ENCODE results near the gene PLXNA2. TPM values are rescaled to one million over a fixed set of nuclear protein-coding genes. Genes with fewer than 3 reads are reported as not detected.

PLXNA2 gene
- total and polyA plus RNA-seq, 7 donors: 4.4 to 33.6 (median 20.8) TPM

DNA sequence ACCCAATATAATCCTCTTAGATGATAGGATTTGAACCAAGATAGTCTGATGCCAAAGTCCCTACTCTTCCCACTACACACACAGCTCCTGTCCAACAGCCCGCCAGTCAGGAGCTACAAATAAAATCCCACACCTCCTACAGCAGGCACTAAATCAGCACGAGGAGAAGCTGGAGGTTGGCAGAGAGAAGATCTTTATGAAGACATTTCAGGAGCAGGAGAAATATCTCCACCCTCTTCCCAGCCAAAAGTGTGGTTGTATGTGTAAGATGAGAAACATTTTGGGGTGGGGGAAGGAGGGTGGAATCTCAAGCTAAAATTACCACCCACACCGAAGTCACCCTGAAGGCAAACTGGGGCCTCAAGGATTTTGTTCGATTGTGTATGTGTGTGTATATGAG, 54.5 kb downstream of the PLXNA2 start:
- no peaks in the 10 kb centered on the region for H3K9me3 ChIP-seq
- TF ChIP-seq, protein P1, sequence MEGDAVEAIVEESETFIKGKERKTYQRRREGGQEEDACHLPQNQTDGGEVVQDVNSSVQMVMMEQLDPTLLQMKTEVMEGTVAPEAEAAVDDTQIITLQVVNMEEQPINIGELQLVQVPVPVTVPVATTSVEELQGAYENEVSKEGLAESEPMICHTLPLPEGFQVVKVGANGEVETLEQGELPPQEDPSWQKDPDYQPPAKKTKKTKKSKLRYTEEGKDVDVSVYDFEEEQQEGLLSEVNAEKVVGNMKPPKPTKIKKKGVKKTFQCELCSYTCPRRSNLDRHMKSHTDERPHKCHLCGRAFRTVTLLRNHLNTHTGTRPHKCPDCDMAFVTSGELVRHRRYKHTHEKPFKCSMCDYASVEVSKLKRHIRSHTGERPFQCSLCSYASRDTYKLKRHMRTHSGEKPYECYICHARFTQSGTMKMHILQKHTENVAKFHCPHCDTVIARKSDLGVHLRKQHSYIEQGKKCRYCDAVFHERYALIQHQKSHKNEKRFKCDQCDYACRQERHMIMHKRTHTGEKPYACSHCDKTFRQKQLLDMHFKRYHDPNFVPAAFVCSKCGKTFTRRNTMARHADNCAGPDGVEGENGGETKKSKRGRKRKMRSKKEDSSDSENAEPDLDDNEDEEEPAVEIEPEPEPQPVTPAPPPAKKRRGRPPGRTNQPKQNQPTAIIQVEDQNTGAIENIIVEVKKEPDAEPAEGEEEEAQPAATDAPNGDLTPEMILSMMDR (IDR thresholded peaks at IDR 0.05): no peak
- H3K36me3 ChIP-seq (ENCODE audit: insufficient read depth in 1 of 2, low read depth in 1 of 2): no peaks in the 10 kb centered on the region
- H3K27me3 ChIP-seq (ENCODE audit: insufficient read depth in 3 of 3, low read length in 2 of 3): no peaks in the 10 kb centered on the region
- no peak for DNase-seq
- intact Hi-C loops (cut with DNase I): no loop called here
- H3K4me1 ChIP-seq: peaks cover 37% of the 10 kb centered on the region
- no peak overlapping the region for H3K4me3 ChIP-seq
- peak overlapping the region; percentile 38 for H3K27ac ChIP-seq
- peak; percentile 14 to 27 (median 26) for ATAC-seq
- WGBS, 3 donors: 37 to 55% (median 44%) methylated on average over 4 of the region's 4 CpGs

DNA sequence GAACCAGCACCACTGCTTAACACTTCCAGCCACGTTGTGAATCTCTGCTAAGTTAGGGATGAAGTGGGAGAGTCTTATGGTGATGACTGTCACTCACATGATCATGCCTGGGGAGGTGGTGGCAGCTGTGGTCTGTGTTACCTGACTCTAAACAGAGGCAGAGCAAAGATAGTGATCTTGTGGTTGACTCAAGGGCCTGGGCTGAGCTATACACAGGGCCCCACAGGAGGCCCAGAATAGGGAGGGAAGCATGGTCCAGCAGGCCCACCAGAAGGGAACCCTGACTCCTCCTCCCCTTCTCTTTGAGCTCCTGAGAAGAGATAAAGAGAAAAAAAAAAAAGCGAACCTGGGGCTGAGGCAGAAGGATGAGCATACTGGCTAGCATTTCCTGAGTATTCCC, 55.0 kb downstream of the PLXNA2 start:
- TF ChIP-seq, protein P1 (IDR thresholded peaks at IDR 0.05): no peak
- intact Hi-C loops (cut with DNase I): no loop called here
- peak overlapping the region; percentile 38 for H3K27ac ChIP-seq

DNA sequence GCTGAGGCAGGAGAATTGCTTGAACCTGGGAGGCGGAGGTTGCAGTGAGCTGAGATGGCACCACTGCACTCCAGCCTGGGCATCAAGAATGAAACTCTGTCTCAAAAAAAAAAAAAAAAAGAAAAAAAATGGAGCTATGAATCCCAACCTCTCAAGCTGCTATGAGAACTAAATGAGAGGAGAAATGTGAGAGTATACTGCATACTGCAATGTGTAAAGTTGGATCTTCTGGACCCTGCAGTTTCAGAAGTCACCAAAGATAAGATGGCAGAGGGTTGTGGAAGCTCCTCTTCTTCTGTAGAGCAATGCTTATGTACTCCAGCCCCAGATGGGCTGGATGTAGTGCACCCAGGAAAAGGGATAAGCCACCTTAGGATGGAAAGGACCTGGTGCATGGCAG, 55.6 kb downstream of the PLXNA2 start:
- TF ChIP-seq, protein P1 (IDR thresholded peaks at IDR 0.05): no peak
- DNase-seq (no peak), ATAC-seq (no peak)
- H3K9me3 ChIP-seq: no peaks in the 10 kb centered on the region
- 90 to 100% (median 100%) methylated on average over 1 of the region's 1 CpG for WGBS, 3 donors
- intact Hi-C loops (cut with DNase I): no loop called here
- peak overlapping the region; percentile 38 for H3K27ac ChIP-seq
- H3K27me3 ChIP-seq (ENCODE audit: insufficient read depth in 3 of 3, low read length in 2 of 3): no peaks in the 10 kb centered on the region
- H3K4me3 ChIP-seq: no peak overlapping the region
- H3K36me3 ChIP-seq (ENCODE audit: insufficient read depth in 1 of 2, low read depth in 1 of 2): no peaks in the 10 kb centered on the region
- H3K4me1 ChIP-seq: peaks cover 47% of the 10 kb centered on the region

More for the DNA sequence above, 55.0 kb downstream of the PLXNA2 start:
- Histone ChIP-seq H3K9me3 (no peaks in the 10 kb centered on the region), H3K27me3 (ENCODE audit: insufficient read depth in 3 of 3, low read length in 2 of 3) (no peaks in the 10 kb centered on the region), H3K4me1 (peaks cover 42% of the 10 kb centered on the region), H3K36me3 (ENCODE audit: insufficient read depth in 1 of 2, low read depth in 1 of 2) (no peaks in the 10 kb centered on the region), H3K4me3 (no peak overlapping the region)
- DNase-seq (no peak), ATAC-seq (peak; percentile 20 to 74 (median 36))
- 65 to 71% (median 66%) methylated on average over 2 of the region's 2 CpGs for WGBS, 3 donors

DNA sequence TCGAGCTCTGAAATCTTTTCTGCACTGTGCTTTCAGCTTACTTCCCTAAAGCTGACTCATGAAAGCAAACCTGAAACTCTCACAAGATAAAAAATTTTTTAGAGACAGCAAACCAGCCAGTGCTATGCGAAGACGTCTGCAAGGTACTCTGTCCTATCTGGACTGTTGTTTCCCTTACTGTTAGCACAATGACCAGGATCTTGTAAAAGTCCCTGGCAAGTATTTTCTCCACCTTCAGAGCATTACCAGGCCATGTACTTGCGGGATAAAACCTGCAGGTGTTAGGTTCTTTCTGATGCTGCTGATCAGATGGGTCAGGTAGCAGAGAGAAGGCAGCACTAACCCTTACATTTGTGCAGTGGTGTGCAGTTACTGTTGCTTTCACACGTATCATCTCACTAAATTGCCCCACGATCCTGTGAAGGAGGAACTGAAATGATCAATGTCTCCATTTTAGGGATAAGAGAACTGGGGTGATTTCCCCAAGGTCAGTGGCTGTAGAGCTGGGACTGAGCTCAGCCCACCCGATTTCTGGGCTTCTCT, 56.6 kb downstream of the PLXNA2 start:
- whole genome bisulfite sequencing, 3 donors: 82 to 93% (median 83%) methylated on average over 7 of the region's 7 CpGs

More for the DNA sequence above, 56.6 kb downstream of the PLXNA2 start:
- ATAC-seq (no peak), DNase-seq (no peak)
- Histone ChIP-seq H3K9me3 (no peaks in the 10 kb centered on the region), H3K27me3 (ENCODE audit: insufficient read depth in 3 of 3, low read length in 2 of 3) (no peaks in the 10 kb centered on the region), H3K27ac (no peak overlapping the region), H3K4me1 (peaks cover 40% of the 10 kb centered on the region), H3K4me3 (no peak overlapping the region), H3K36me3 (ENCODE audit: insufficient read depth in 1 of 2, low read depth in 1 of 2) (no peaks in the 10 kb centered on the region)
- TF ChIP-seq, protein P1 (IDR thresholded peaks at IDR 0.05): no peak
- intact Hi-C loops (cut with DNase I): no loop called here

Data from psoas muscle (tissue), 8 donors.